Right renal pelvis (tissue), 4 donors: ENCODE measurements around the gene OPN1LW. TPM values are rescaled to one million over a fixed set of nuclear protein-coding genes. Genes with fewer than 3 reads are reported as not detected.
"Not testable (repeated sequence)": the region's sequence is repeated elsewhere in the genome, so short reads cannot be mapped to it uniquely, and the experiment has no call there.

Experiments used
- DNase-seq, 4 donors: peaks; one replicate each; pipeline ENCODE4 v3.0.0-alpha.2; 2013; ENCODE audit warnings: low read depth in 4 of 4, low spot score in 3 of 4, missing footprints in 1 of 4
- polyA plus RNA-seq, 4 donors: library from polyadenylated mRNA; unstranded; fragments of 120-200 nt; gene quantifications; one replicate each; pipeline ENCODE4 v1.2.1, GENCODE V29; 2013; ENCODE audit not compliant: insufficient read length in 4 of 4

The OPN1LW gene
- not detected for polyA plus RNA-seq

GRCh38 chrX:154144010-154144409 is at the start of gene OPN1LW:
TSS of gene OPN1LW (plus strand) at chrX:154144243. CDS start at chrX:154144284, 41 bp downstream.
- not testable (repeated sequence) for DNase-seq

- no peak for DNase-seq
These were observed 49.2 kb upstream of the OPN1LW start for GRCh38 chrX:154094833-154095232.

- DNase-seq = no peak
These were observed 47.7 kb upstream of the OPN1LW start for GRCh38 chrX:154096140-154097002.

GRCh38 chrX:154097003-154097588 is 46.9 kb upstream of the OPN1LW start:
- peak; percentile 49 to 62 (median 53) for DNase-seq

- peak; percentile 80 to 85 (median 84) for DNase-seq
These were observed 46.2 kb upstream of the OPN1LW start, which contains the start of gene MECP2 for GRCh38 chrX:154097589-154098541. TSS of gene MECP2 (minus strand) at chrX:154097717.

- DNase-seq = no peak
These were observed 45.5 kb upstream of the OPN1LW start for GRCh38 chrX:154098551-154098950.

- no peak for DNase-seq
These were observed 30.3 kb upstream of the OPN1LW start for GRCh38 chrX:154113729-154114128.

- DNase-seq = no peak
These were observed 29.4 kb upstream of the OPN1LW start for GRCh38 chrX:154114652-154115051.

GRCh38 chrX:154115071-154115470 is 29.0 kb upstream of the OPN1LW start:
- DNase-seq = no peak

GRCh38 chrX:154115750-154116149 is 28.3 kb upstream of the OPN1LW start:
- DNase-seq = no peak

GRCh38 chrX:154116426-154117211 is 27.4 kb upstream of the OPN1LW start:
- DNase-seq = no peak

- no peak for DNase-seq
These were observed 26.5 kb upstream of the OPN1LW start for GRCh38 chrX:154117566-154117965.

- no peak for DNase-seq
These were observed 23.5 kb upstream of the OPN1LW start for GRCh38 chrX:154120567-154120966.

GRCh38 chrX:154121207-154121606 is 22.8 kb upstream of the OPN1LW start:
- DNase-seq = no peak

GRCh38 chrX:154121961-154122360 is 22.1 kb upstream of the OPN1LW start:
- no peak for DNase-seq

GRCh38 chrX:154123241-154124219 is 20.5 kb upstream of the OPN1LW start:
- no peak for DNase-seq

- DNase-seq = no peak
These were observed 18.5 kb upstream of the OPN1LW start for GRCh38 chrX:154125391-154126040.

- no peak for DNase-seq
These were observed 17.9 kb upstream of the OPN1LW start for GRCh38 chrX:154126101-154126500.
